Mucosa of stomach (tissue), 1 donor: ENCODE data around the gene GPD1L.
"Not testable (repeated sequence)": the region's sequence is repeated elsewhere in the genome, so short reads cannot be mapped to it uniquely, and the experiment has no call there.

Experiments used
- H3K27me3 ChIP-seq: one replicate; pipeline ENCODE4 v1.7.0; 2013; ENCODE audit warnings: mild to moderate bottlenecking, low read length; ENCODE audit not compliant: control insufficient read depth, insufficient read depth
- H3K36me3 ChIP-seq: one replicate; pipeline ENCODE4 v1.7.0; 2013; ENCODE audit warnings: low read length; ENCODE audit not compliant: control insufficient read depth, insufficient read depth
- H3K4me1 ChIP-seq: one replicate; pipeline ENCODE4 v1.7.0; 2013; ENCODE audit warnings: mild to moderate bottlenecking, low read length; ENCODE audit not compliant: control insufficient read depth, insufficient read depth
- H3K4me3 ChIP-seq: one replicate; pipeline ENCODE4 v1.7.0; 2013; ENCODE audit warnings: low read length
- H3K9ac ChIP-seq: one replicate; pipeline ENCODE4 v1.7.0; 2013; ENCODE audit warnings: mild to moderate bottlenecking, low read length, moderate library complexity
- H3K9me3 ChIP-seq: one replicate; pipeline ENCODE4 v1.7.0; 2013; ENCODE audit warnings: mild to moderate bottlenecking, low read length, moderate library complexity; ENCODE audit not compliant: control insufficient read depth
- donor health status: Pancreatic carcinoma.

The GPD1L gene

GRCh38 chr3:32106132-32106928 is at the start of gene GPD1L:
GPD1L (plus strand) TSS chr3:32106620; CDS start chr3:32106712, 92 bp downstream.
- Histone ChIP-seq H3K27me3 (no peaks in the 10 kb centered on the region), H3K4me1 (peaks cover 44% of the 10 kb centered on the region), H3K4me3 (peak within 1 kb of the TSS; percentile 82), H3K36me3 (no peaks in the 10 kb centered on the region), H3K9ac (peak within 1 kb of the TSS; percentile 66), H3K9me3 (no peaks in the 10 kb centered on the region)

GRCh38 chr3:32058465-32058864 is 48.0 kb upstream of the GPD1L start:
- H3K27me3 ChIP-seq, H3K9ac ChIP-seq, H3K4me1 ChIP-seq: not testable (repeated sequence)

GRCh38 chr3:32062950-32063582 is 43.4 kb upstream of the GPD1L start:
- Histone ChIP-seq H3K27me3 (no peaks in the 10 kb centered on the region), H3K4me1 (no peaks in the 10 kb centered on the region), H3K9me3 (no peaks in the 10 kb centered on the region), H3K36me3 (no peaks in the 10 kb centered on the region), H3K4me3 (no peak overlapping the region), H3K9ac (no peak overlapping the region)

More at GRCh38 chr3:32058465-32058864, 48.0 kb upstream of the GPD1L start:
- H3K4me3 ChIP-seq, H3K36me3 ChIP-seq, H3K9me3 ChIP-seq: not testable (repeated sequence)

DNA sequence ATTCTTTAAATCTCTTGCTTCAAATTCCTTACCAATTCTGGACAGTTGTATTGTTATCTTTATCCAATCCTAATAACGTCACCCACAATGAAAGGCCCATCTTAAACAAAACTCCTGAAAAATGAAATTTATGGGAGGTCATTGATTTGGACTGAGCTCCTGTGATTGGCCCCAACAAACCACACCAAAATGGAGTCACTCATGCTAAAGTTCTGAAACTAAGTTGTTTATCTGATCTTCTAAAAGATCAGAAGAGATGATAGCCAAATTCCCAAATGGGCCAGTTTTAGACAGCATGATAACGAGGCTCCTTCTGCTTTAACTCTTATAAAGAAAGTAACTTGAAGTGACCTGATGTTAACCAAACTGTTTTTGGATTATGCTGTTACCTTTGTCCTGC is 39.7 kb upstream of the GPD1L start:
- Histone ChIP-seq H3K36me3 (no peaks in the 10 kb centered on the region), H3K27me3 (no peaks in the 10 kb centered on the region), H3K4me3 (no peak overlapping the region), H3K9ac (no peak overlapping the region), H3K9me3 (no peaks in the 10 kb centered on the region), H3K4me1 (no peaks in the 10 kb centered on the region)

- not testable (repeated sequence) for H3K27me3 ChIP-seq, H3K9ac ChIP-seq, H3K9me3 ChIP-seq, H3K4me1 ChIP-seq, H3K4me3 ChIP-seq, H3K36me3 ChIP-seq
These were observed 32.2 kb upstream of the GPD1L start for GRCh38 chr3:32074194-32074593.

DNA sequence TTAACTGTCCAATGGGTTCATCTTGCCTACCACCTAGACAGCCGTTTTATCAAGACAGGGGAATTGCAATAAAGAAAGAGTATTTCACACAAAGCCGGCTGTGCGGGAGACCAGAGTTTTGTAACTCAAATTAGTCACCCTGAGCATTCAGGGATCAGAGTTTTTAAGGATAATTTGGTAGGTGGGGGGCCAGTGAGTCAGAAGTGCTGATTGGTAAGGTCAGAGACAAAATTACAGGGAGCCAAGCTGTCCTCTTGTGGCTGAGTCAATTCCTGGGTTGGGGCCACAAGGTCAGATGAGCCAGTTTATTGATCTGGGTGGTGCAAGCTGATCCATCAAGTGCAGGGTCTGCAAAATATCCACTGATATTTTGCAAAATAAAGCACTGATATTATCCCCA is 29.9 kb upstream of the GPD1L start:
- H3K4me1 ChIP-seq, result peaks cover 4% of the 10 kb centered on the region
- H3K4me3 ChIP-seq, result no peak overlapping the region
- H3K9me3 ChIP-seq, result no peaks in the 10 kb centered on the region
- no peaks in the 10 kb centered on the region for H3K36me3 ChIP-seq
- H3K27me3 ChIP-seq, result no peaks in the 10 kb centered on the region
- H3K9ac ChIP-seq, result no peak overlapping the region

DNA sequence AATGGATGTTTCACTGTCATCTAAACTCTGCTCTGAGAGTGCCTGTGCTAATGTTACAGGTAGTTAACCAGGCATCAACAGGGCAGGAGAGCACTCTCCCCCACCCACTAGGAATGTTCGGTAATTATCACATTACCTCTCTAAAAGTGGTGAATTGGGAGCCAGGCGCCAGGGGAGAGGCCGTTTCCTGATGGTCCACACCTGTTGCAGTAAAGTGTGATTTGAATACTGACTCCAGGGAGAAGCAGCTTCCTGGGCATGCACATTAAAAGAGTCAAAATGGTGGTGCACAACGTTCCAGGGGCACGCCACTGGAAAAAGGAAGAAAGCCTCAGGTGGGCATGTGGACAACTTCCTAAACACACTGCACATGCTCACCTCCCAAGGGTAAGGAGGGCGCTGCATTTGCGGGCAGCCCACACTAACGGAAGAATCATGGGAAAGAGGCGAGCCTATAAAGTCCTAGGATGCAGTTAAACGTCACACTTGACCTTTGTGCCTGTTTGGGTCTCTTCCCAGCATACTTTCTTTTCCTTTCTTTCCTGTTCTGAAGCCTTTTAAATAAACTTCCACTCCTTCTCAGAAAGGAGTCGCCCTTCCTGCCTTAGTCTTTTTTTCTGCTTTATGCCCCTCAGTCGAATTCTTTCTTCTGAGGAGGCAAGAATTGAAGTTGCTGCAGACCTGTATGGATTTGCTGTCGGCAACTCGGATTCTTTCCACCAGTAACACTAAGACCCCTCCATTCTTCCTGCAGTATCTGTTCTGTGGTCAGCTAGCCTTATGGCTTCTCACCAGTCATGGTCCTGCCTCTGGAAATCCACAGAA is 28.9 kb upstream of the GPD1L start:
- Histone ChIP-seq H3K9me3 (no peaks in the 10 kb centered on the region), H3K4me3 (no peak overlapping the region), H3K9ac (no peak overlapping the region), H3K36me3 (no peaks in the 10 kb centered on the region), H3K4me1 (peaks cover 7% of the 10 kb centered on the region), H3K27me3 (no peaks in the 10 kb centered on the region)

DNA sequence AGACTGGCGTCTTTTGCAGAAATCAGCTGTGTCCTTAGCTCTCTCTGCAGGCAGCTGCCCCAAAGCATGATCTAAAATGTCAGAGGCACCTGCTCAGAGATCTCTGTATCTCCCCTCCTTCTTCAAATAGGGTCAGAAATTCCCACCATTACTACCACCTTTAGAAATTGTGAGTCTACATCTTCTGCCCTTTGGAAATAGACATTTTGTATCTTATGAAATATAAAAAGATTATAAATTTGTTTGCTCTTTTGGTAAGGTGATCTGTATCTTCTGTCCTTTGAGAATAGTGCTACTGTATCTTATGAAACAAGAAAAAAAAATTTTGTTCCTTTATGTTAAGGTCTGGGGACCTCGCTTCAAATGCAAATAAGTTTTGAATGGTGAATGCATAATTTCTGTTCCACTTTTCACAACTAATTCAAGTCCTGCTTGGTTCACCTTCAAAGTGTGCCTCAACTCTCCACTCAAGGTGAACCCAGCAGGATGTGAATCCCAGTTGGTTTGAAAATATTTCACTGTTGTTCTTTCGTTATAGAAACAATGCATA is 28.3 kb upstream of the GPD1L start:
- no peak overlapping the region for H3K4me3 ChIP-seq

DNA sequence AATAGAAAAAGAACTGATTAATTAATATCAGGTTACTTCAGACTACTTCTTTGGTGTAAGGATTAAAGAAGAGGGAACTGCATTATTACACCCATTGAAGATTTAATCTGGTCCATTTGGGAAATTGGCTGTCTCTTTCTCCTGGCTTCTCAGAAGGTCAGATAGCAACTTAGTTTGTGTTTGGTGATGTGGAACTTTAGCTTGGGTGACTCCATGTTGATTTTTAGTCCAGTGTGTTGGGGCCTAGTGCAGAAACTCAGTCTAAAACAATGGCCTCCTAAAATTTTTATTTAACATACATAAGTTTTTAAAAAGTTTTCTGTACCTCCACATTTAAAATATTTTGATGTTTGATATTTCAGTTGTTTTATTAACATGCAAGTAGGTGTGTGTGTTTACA is 27.6 kb upstream of the GPD1L start:
- H3K9me3 ChIP-seq, result no peaks in the 10 kb centered on the region
- peaks cover 20% of the 10 kb centered on the region for H3K4me1 ChIP-seq

More for the DNA sequence above, 28.3 kb upstream of the GPD1L start:
- Histone ChIP-seq H3K36me3 (no peaks in the 10 kb centered on the region), H3K9me3 (no peaks in the 10 kb centered on the region), H3K4me1 (peaks cover 13% of the 10 kb centered on the region), H3K27me3 (no peaks in the 10 kb centered on the region), H3K9ac (no peak overlapping the region)

DNA sequence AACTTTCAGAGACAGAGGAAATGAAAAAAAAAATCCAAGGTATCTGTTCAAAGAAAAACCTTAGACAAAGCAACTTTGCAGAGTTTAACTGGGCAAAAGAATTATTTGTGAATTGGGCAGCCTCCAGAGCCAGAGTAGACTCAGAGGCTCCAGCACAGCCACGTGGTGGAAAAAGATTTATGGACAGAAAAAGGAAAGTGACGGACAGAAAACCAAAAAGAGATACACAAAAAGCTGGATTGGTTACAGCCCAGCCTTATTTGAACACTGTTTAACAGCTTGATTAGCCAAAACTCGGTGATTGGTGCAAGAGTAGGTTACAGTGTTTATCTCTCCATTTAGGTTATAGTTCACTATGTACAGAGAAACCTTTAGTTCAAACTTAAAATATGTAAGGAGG is 23.7 kb upstream of the GPD1L start:
- Histone ChIP-seq H3K36me3 (no peaks in the 10 kb centered on the region), H3K4me3 (no peak overlapping the region), H3K4me1 (peaks cover 36% of the 10 kb centered on the region), H3K9ac (peak overlapping the region; percentile 29), H3K9me3 (no peaks in the 10 kb centered on the region), H3K27me3 (no peaks in the 10 kb centered on the region)

More for the DNA sequence above, 27.6 kb upstream of the GPD1L start:
- no peak overlapping the region for H3K9ac ChIP-seq
- no peaks in the 10 kb centered on the region for H3K36me3 ChIP-seq
- H3K4me3 ChIP-seq, result no peak overlapping the region
- no peaks in the 10 kb centered on the region for H3K27me3 ChIP-seq

DNA sequence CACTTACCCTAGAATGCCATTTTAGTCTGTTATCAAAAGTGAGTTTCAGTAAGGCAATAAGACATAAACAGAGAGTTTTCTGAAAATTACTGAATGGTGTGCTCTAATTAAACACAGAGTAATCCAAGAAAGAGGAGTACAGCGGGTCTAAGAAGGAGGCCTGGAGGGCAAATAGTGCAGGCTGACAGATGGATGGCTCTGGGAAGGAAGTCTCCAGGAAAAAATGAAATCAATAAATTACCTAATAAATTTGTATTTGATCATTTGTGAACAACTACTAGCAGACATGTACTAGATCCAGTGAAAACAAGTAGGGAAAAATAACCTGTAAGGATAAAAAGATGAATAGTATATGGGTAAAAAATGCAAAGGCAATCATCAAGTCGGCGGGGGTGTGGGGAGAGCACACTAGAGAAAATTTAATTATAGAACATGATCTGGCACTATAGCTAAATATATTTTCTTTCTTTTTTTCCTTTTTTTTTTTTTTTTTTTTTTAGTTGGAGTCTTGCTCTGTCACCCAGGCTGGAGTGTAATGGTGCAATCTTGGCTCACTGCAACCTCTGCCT is 22.6 kb upstream of the GPD1L start:
- no peaks in the 10 kb centered on the region for H3K36me3 ChIP-seq
- peaks cover 33% of the 10 kb centered on the region for H3K4me1 ChIP-seq
- no peaks in the 10 kb centered on the region for H3K9me3 ChIP-seq
- no peak overlapping the region for H3K4me3 ChIP-seq
- no peak overlapping the region for H3K9ac ChIP-seq
- no peaks in the 10 kb centered on the region for H3K27me3 ChIP-seq
